HEK293T (cell line): ENCODE measurements around the gene PROX2.

ENCODE experiments used
- BHLHE40 ChIP-seq: fragments of 450-650 bp; IDR thresholded peaks from 2 replicates; pipeline ENCODE4 v1.6.1; 2016; ENCODE audit warnings: mild to moderate bottlenecking, moderate library complexity, borderline replicate concordance
- FOXA1 ChIP-seq: fragments of 450-650 bp; IDR thresholded peaks from 2 replicates; pipeline ENCODE4 v1.6.1; 2016; ENCODE audit warnings: mild to moderate bottlenecking
- PKNOX1 ChIP-seq: fragments of 450-650 bp; IDR thresholded peaks from 2 replicates; pipeline ENCODE4 v1.6.1; 2016

GRCh38 chr14:74915426-74915825 lies 39.5 kb upstream of the PROX2 start:
- TF ChIP-seq PKNOX1 (no peak), BHLHE40 (no peak), FOXA1 (no peak)
